Non-pigmented ciliary epithelial cell (primary cell): ENCODE results near the gene MMP19.
"Not testable (repeated sequence)": the region's sequence is repeated elsewhere in the genome, so short reads cannot be mapped to it uniquely, and the experiment has no call there.

ENCODE experiments used
- DNase-seq: peaks from one replicate; pipeline ENCODE4 v3.0.0-alpha.2; 2010; ENCODE audit warnings: low read depth

MMP19 gene

GRCh38 chr12:55843431-55843830, 695 bp upstream of the MMP19 start:
- no peak for DNase-seq

GRCh38 chr12:55840581-55841351, 2.0 kb downstream of the MMP19 start:
- no peak for DNase-seq

GRCh38 chr12:55839345-55840140, 3.2 kb downstream of the MMP19 start:
- DNase-seq, result no peak

- DNase-seq, result no peak
Observed at GRCh38 chr12:55838361-55838760, 4.4 kb downstream of the MMP19 start.

- DNase-seq, result not testable (repeated sequence)
Observed at GRCh38 chr12:55834400-55834799, 8.3 kb downstream of the MMP19 start.

GRCh38 chr12:55833056-55833455, 9.7 kb downstream of the MMP19 start:
- no peak for DNase-seq

GRCh38 chr12:55831447-55831815, 11.3 kb downstream of the MMP19 start:
- DNase-seq, result no peak

GRCh38 chr12:55830601-55831446, 11.9 kb downstream of the MMP19 start:
- DNase-seq, result no peak

- DNase-seq, result no peak
Observed at GRCh38 chr12:55829967-55830600, 12.7 kb downstream of the MMP19 start.

- no peak for DNase-seq
Observed at GRCh38 chr12:55828357-55828756, 14.4 kb downstream of the MMP19 start.

- DNase-seq, result no peak
Observed at GRCh38 chr12:55827806-55828205, 14.9 kb downstream of the MMP19 start.

- DNase-seq, result no peak
Observed at GRCh38 chr12:55824726-55825125, 18.0 kb downstream of the MMP19 start.

GRCh38 chr12:55823419-55823818, 19.3 kb downstream of the MMP19 start:
- DNase-seq, result no peak

- no peak for DNase-seq
Observed at GRCh38 chr12:55822228-55822627, 20.5 kb downstream of the MMP19 start.

GRCh38 chr12:55820679-55821078, 22.1 kb downstream of the MMP19 start:
- DNase-seq, result no peak

- DNase-seq, result peak; percentile 31
Observed at GRCh38 chr12:55818886-55819285, 23.9 kb downstream of the MMP19 start.

- DNase-seq, result no peak
Observed at GRCh38 chr12:55818140-55818728, 24.5 kb downstream of the MMP19 start.

- peak; percentile 100 for DNase-seq
Observed at GRCh38 chr12:55817345-55818139, 25.2 kb downstream of the MMP19 start, which contains the start of the genes ORMDL2 and SARNP. ORMDL2 (plus strand) TSS chr12:55818041; CDS start chr12:55819000, 959 bp downstream. SARNP (minus strand) TSS chr12:55817724; CDS start chr12:55817701, 23 bp downstream.

- DNase-seq, result no peak
Observed at GRCh38 chr12:55816881-55817344, 25.8 kb downstream of the MMP19 start.

- DNase-seq, result no peak
Observed at GRCh38 chr12:55815473-55815872, 27.3 kb downstream of the MMP19 start.
